Bronchial epithelial cell (primary cell): Measurements from ENCODE around the gene MED26. TPM values are rescaled to one million over a fixed set of nuclear protein-coding genes. Genes with fewer than 3 reads are reported as not detected.
"Not testable (repeated sequence)": the region's sequence is repeated elsewhere in the genome, so short reads cannot be mapped to it uniquely, and the experiment has no call there.

ENCODE experiments used
- DNase-seq: peaks from one replicate; pipeline ENCODE4 v3.0.0-alpha.2; 2010; ENCODE audit warnings: low read depth
- FAIRE-seq: peaks from 2 replicates; lab custom pipeline; 2011; peaks lifted over from hg19 to GRCh38; lab: Jason Lieb, UNC
- H3K27me3 ChIP-seq: 2 replicates; pipeline ENCODE4 v1.5.1; 2011; ENCODE audit warnings: low read length; ENCODE audit not compliant: control insufficient read depth, insufficient read depth
- H3K36me3 ChIP-seq: 2 replicates; pipeline ENCODE4 v1.5.1; 2011; ENCODE audit warnings: low read length; ENCODE audit not compliant: control insufficient read depth, insufficient read depth
- H3K4me3 ChIP-seq: 2 replicates; pipeline ENCODE4 v1.5.1; 2011; ENCODE audit warnings: mild to moderate bottlenecking, low read depth, low read length, control low read depth
- CTCF ChIP-seq: IDR thresholded peaks from 2 replicates; pipeline ENCODE4 v1.5.1; 2011; ENCODE audit warnings: mild to moderate bottlenecking, moderate library complexity, low read length, control low read depth, inconsistent platforms; ENCODE audit not compliant: insufficient read depth, severe bottlenecking
- total RNA-seq: library from RNA; depleted of rRNA; stranded (reverse); fragments of >200 nt; gene quantifications from 2 replicates; pipeline ENCODE4 v1.2.1, GENCODE V29; 2014

The MED26 gene, protein sequence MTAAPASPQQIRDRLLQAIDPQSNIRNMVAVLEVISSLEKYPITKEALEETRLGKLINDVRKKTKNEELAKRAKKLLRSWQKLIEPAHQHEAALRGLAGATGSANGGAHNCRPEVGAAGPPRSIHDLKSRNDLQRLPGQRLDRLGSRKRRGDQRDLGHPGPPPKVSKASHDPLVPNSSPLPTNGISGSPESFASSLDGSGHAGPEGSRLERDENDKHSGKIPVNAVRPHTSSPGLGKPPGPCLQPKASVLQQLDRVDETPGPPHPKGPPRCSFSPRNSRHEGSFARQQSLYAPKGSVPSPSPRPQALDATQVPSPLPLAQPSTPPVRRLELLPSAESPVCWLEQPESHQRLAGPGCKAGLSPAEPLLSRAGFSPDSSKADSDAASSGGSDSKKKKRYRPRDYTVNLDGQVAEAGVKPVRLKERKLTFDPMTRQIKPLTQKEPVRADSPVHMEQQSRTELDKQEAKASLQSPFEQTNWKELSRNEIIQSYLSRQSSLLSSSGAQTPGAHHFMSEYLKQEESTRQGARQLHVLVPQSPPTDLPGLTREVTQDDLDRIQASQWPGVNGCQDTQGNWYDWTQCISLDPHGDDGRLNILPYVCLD
- total RNA-seq = 2.9 and 6.0 TPM in 2 replicates

DNA sequence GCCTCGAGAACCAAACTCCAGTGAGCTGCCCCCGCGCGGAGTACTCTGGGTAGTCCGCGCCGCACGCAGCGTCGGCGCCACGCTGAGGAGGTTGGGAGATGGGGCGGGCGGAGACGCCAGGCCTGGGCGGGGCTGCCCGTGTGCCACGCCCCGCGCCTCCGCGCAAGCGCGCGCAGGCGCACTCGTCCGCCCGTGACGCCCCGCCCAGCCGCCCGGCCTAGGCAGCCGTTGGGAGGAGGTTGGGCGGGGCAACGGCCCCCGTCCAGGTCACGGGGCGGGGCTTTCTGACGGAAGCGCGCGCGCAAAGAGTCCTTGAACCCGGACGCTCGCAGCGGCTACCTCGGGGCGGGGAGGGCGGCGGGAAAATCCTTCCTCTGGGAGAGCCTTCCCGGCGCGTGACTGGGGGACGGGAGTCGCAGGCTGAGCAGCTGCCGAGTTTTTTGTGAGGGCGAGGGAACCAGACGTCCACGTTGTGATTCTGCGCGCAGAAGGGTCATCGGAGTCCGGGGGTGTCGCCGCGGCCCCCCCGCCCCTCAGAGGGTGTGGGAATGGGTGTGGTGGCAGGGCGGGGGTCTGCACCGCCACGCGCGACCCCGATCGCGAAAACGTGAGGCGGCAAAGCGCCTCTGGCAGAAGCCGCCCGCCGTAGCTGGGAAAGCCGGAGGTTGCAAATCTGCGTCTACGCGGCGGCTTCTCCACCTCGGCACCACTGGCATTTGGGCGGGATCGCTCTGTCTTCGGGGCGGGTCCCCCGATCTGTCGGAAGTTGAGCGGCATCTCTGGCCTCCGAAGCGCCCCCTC is at the start of gene MED26:
TSS of gene MED26 (minus strand) at position 22 of the 801 bp plus-strand sequence. CDS start 261 bp downstream, outside the sequence.
- no peaks in the 10 kb centered on the region for H3K27me3 ChIP-seq
- peak; percentile 16 for TF ChIP-seq CTCF
- peak; percentile 76 for DNase-seq
- FAIRE-seq = no peak
- H3K4me3 ChIP-seq = peak within 1 kb of the TSS; percentile 81
- peaks cover under 1% of the 10 kb centered on the region for H3K36me3 ChIP-seq

DNA sequence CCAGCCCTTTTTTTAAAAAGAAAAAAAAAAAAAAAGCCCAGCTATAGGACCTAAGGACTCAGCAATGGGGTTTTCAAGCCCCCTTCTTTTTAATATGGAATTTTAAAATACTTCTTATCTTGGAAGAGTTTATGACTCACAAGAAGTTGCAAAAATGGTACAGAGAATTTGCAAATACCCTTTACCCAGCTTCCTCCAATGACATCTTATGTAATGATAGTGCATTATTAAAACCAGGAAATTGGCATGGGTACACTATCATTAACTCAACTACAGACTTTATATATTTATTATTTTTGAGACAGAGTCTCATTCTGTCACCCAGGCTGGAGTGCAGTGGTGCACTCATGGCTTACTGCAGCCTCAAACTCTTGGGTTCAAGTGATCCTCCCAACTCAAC is 49.1 kb upstream of the MED26 start:
- peak; percentile 26 for DNase-seq
- no peaks in the 10 kb centered on the region for H3K27me3 ChIP-seq
- no peaks in the 10 kb centered on the region for H3K36me3 ChIP-seq
- H3K4me3 ChIP-seq = no peak overlapping the region
- TF ChIP-seq CTCF = no peak
- FAIRE-seq = no peak

DNA sequence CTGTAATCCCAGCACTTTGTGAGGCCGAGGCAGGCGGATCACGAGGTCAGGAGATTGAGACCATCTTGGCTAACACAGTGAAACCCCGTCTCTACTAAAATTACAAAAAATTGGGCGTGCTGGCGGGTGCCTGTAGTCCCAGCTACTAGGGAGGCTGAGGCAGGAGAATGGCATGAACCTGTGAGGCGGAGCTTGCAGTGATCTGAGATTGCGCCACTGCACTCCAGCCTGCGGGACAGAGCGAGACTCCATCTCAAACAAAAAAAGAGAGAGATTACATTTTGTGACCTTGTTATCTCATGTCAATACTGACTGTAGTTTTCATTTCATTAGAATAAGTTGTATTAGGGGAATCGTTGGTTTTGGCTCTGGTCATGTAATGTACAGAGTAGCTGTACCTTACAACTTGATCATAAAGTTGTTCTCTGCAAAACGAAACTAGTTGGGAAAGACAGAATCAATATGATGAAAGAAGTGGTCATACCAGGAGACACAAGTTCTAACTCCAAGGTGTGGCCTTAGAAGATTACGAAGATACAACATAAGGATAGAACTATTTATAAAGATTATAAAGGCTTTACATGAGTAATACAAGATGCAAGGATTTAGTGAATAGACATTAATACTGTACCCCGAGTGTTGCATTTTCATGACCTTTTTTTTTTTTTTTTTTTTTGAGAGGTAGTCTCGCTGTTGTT is 48.2 kb upstream of the MED26 start:
- no peaks in the 10 kb centered on the region for H3K27me3 ChIP-seq
- DNase-seq (peak; percentile 37), FAIRE-seq (no peak)
- no peak for TF ChIP-seq CTCF
- H3K36me3 ChIP-seq = no peaks in the 10 kb centered on the region
- no peak overlapping the region for H3K4me3 ChIP-seq

DNA sequence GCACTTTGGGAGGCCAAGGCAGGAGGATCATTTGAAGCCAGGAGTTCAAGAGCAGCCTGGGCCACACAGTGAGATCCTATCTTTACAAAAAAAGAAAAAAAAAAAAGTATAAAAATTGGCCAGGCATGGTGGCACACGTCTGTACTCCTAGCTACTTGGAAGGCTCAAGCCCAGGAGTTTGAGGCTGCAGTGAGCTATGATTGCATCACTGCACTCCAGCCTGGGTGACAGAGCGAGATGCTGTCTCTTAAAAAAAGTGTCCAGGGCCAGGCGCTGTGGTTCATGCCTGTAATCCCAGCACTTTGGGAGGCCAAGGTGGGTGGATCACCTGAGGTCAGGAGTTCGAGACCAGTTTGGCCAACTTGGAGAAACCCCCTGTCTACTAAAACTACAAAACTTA is 45.8 kb upstream of the MED26 start:
- FAIRE-seq = not testable (repeated sequence)

DNA sequence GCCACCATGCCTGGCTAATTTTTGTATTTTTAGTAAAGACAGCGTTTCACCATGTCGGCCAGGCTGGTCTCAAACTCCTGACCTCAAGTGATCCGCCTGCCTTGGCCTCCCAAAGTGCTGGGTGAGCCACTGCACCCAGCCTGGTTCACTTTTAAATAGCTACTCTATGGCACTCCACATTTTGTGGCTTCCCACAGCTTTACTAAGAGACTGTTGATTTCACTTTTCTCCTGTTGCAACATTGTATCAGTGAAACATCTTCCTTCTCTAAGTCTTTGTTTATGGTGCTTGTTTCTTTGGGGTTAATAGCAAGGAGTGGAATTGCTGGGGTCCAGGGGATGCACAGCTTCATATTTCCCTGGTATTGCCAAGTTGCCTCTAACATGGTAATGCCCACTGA is 45.2 kb upstream of the MED26 start:
- FAIRE-seq (no peak), DNase-seq (no peak)
- TF ChIP-seq CTCF = no peak
- no peak overlapping the region for H3K4me3 ChIP-seq
- no peaks in the 10 kb centered on the region for H3K36me3 ChIP-seq
- H3K27me3 ChIP-seq = no peaks in the 10 kb centered on the region

More for the DNA sequence above, 45.8 kb upstream of the MED26 start:
- DNase-seq, H3K4me3 ChIP-seq, H3K27me3 ChIP-seq, H3K36me3 ChIP-seq: not testable (repeated sequence)
